RWPE2 (cell line): ENCODE results near the gene TMBIM1.

Experiments
- ATAC-seq: fragments of 200-7000 bp; cut with Tn5 transposase; 3 replicates; pipeline ENCODE4 v1.9.1; 2021; ENCODE audit warnings: low read depth
- DNase-seq: peaks from one replicate; pipeline ENCODE4 v3.0.0-alpha.2; 2020; ENCODE audit warnings: low spot score
- H3K27ac ChIP-seq: fragments of 450-650 bp; 2 replicates; pipeline ENCODE4 v1.5.1; 2017; ENCODE audit warnings: mild to moderate bottlenecking; ENCODE audit not compliant: poor library complexity, severe bottlenecking
- H3K27me3 ChIP-seq: fragments of 250-450 bp; sonication (Bioruptor Pico); 2 replicates; pipeline ENCODE4 v1.5.1; 2021; ENCODE audit warnings: mild to moderate bottlenecking, moderate library complexity; ENCODE audit not compliant: insufficient read depth, poor library complexity, severe bottlenecking
- H3K36me3 ChIP-seq: fragments of 250-450 bp; sonication (Bioruptor Pico); 2 replicates; pipeline ENCODE4 v1.5.1; 2020; ENCODE audit warnings: low read depth, mild to moderate bottlenecking, moderate library complexity
- H3K4me1 ChIP-seq: fragments of 250-450 bp; sonication (Bioruptor Pico); 2 replicates; pipeline ENCODE4 v1.5.1; 2021; ENCODE audit warnings: mild to moderate bottlenecking, moderate library complexity; ENCODE audit not compliant: insufficient read depth, poor library complexity, severe bottlenecking
- H3K4me3 ChIP-seq: fragments of 250-450 bp; sonication (Bioruptor Pico); 2 replicates; pipeline ENCODE4 v1.5.1; 2021; ENCODE audit warnings: mild to moderate bottlenecking, moderate library complexity; ENCODE audit not compliant: severe bottlenecking
- H3K9me3 ChIP-seq: fragments of 250-450 bp; sonication (Bioruptor Pico); 2 replicates; pipeline ENCODE4 v1.5.1; 2021; ENCODE audit warnings: mild to moderate bottlenecking, moderate library complexity; ENCODE audit not compliant: severe bottlenecking
- CTCF ChIP-seq: fragments of 450-650 bp; IDR thresholded peaks from one replicate; pipeline ENCODE4 v1.5.1; 2017; ENCODE audit warnings: mild to moderate bottlenecking, moderate library complexity; ENCODE audit not compliant: poor library complexity, severe bottlenecking

TMBIM1 gene

GRCh38 chr2:218264773-218265561 is 27.3 kb downstream of the TMBIM1 start:
- Histone ChIP-seq H3K27me3 (no peaks in the 10 kb centered on the region), H3K36me3 (peaks cover 18% of the 10 kb centered on the region), H3K27ac (no peak overlapping the region), H3K4me1 (no peaks in the 10 kb centered on the region), H3K9me3 (no peaks in the 10 kb centered on the region), H3K4me3 (no peak overlapping the region)
- DNase-seq (no peak), ATAC-seq (no peak)
- TF ChIP-seq CTCF = no peak

GRCh38 chr2:218263817-218264641 is 28.3 kb downstream of the TMBIM1 start:
- no peak overlapping the region for H3K27ac ChIP-seq
- ATAC-seq = no peak
- no peak for DNase-seq
- TF ChIP-seq CTCF = no peak
- no peaks in the 10 kb centered on the region for H3K27me3 ChIP-seq
- no peaks in the 10 kb centered on the region for H3K9me3 ChIP-seq
- H3K4me1 ChIP-seq = no peaks in the 10 kb centered on the region
- no peak overlapping the region for H3K4me3 ChIP-seq
- H3K36me3 ChIP-seq = peaks cover 16% of the 10 kb centered on the region

- Histone ChIP-seq H3K27ac (no peak overlapping the region), H3K36me3 (peaks cover 9% of the 10 kb centered on the region), H3K4me3 (no peak overlapping the region), H3K9me3 (no peaks in the 10 kb centered on the region), H3K4me1 (no peaks in the 10 kb centered on the region), H3K27me3 (no peaks in the 10 kb centered on the region)
- DNase-seq = no peak
- ATAC-seq = no peak
- TF ChIP-seq CTCF = no peak
These were observed 29.4 kb downstream of the TMBIM1 start for GRCh38 chr2:218262631-218263586.

GRCh38 chr2:218262237-218262600 is 30.1 kb downstream of the TMBIM1 start:
- Histone ChIP-seq H3K4me1 (no peaks in the 10 kb centered on the region), H3K9me3 (no peaks in the 10 kb centered on the region), H3K27ac (no peak overlapping the region), H3K4me3 (no peak overlapping the region), H3K27me3 (no peaks in the 10 kb centered on the region), H3K36me3 (peaks cover 2% of the 10 kb centered on the region)
- ATAC-seq (no peak), DNase-seq (no peak)
- TF ChIP-seq CTCF = no peak
